ENCODE results near the gene MT3. TPM values are rescaled to one million over a fixed set of nuclear protein-coding genes. Genes with fewer than 3 reads are reported as not detected.
A peak's percentile ranks its signal among the peaks of the same experiment; 100 is the strongest.

MT3 gene
- total RNA-seq, 1 experiment from 2014 or later: not detected

GRCh38 chr16:56606476-56607108 lies 17.3 kb downstream of the MT3 start:
- DNase-seq (ENCODE audit: low read depth, low spot score): no peak
- Histone ChIP-seq H3K27ac (ENCODE audit: low read length) (peak overlapping the region; percentile 95), H3K36me3 (ENCODE audit: control insufficient read depth, insufficient read depth, low read length) (peaks cover 3% of the 10 kb centered on the region; the same call in 1 of the 2 replicates), H3K4me3 (ENCODE audit: low read depth in 2 of 2, low read length in 2 of 2) (peak overlapping the region in 1 of 2 experiments; percentile 26; a peak in 2 of 4 replicates), H3K4me1 (ENCODE audit: control insufficient read depth, insufficient read depth, low read length) (peaks cover 49% of the 10 kb centered on the region), H3K27me3 (ENCODE audit: control insufficient read depth, insufficient read depth, low read length) (no peaks in the 10 kb centered on the region), H3K9me3 (ENCODE audit: control insufficient read depth, insufficient read depth, low read depth, low read length) (no peaks in the 10 kb centered on the region)
- in situ Hi-C loops (cut with HindIII; ENCODE audit: low pct_unique_long_range_greater_than_20kb, low sequenced_read_pairs) (no loop called here), intact Hi-C loops (cut with micrococcal nuclease; ENCODE audit: unreplicated experiment) (loop anchor here (5.0 kb wide), 1 partner anchor 96 kb away; no protein-coding TSS in a partner anchor)
- ChIA-PET POLR2A (interaction anchor here (0.6 to 1.5 kb wide), 3 partner anchors 11 to 122 kb away, joined by 3 to 4 read pairs (median 3); partner anchors contain the start of gene MT1E), CTCF (no interaction called here)
- no TSS peak for BruUV-seq (replicated peaks)
- peak; percentile 3 for ATAC-seq
- TF ChIP-seq, protein P1, sequence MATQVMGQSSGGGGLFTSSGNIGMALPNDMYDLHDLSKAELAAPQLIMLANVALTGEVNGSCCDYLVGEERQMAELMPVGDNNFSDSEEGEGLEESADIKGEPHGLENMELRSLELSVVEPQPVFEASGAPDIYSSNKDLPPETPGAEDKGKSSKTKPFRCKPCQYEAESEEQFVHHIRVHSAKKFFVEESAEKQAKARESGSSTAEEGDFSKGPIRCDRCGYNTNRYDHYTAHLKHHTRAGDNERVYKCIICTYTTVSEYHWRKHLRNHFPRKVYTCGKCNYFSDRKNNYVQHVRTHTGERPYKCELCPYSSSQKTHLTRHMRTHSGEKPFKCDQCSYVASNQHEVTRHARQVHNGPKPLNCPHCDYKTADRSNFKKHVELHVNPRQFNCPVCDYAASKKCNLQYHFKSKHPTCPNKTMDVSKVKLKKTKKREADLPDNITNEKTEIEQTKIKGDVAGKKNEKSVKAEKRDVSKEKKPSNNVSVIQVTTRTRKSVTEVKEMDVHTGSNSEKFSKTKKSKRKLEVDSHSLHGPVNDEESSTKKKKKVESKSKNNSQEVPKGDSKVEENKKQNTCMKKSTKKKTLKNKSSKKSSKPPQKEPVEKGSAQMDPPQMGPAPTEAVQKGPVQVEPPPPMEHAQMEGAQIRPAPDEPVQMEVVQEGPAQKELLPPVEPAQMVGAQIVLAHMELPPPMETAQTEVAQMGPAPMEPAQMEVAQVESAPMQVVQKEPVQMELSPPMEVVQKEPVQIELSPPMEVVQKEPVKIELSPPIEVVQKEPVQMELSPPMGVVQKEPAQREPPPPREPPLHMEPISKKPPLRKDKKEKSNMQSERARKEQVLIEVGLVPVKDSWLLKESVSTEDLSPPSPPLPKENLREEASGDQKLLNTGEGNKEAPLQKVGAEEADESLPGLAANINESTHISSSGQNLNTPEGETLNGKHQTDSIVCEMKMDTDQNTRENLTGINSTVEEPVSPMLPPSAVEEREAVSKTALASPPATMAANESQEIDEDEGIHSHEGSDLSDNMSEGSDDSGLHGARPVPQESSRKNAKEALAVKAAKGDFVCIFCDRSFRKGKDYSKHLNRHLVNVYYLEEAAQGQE (IDR thresholded peaks at IDR 0.05; ENCODE audit: insufficient read depth in 1 of 2, low read depth in 2 of 2, low read length in 1 of 2): no peak
- peak; percentile 70; the same call in 1 of the 2 replicates for TF ChIP-seq TCF7L2 (IDR thresholded peaks at IDR 0.05; ENCODE audit: low read depth, low read length)

GRCh38 chr16:56607109-56607618 lies 17.8 kb downstream of the MT3 start:
- Histone ChIP-seq H3K4me3 (ENCODE audit: low read depth in 2 of 2, low read length in 2 of 2) (peak overlapping the region in 1 of 2 experiments; percentile 26; a peak in 2 of 4 replicates), H3K9me3 (ENCODE audit: control insufficient read depth, insufficient read depth, low read depth, low read length) (no peaks in the 10 kb centered on the region), H3K4me1 (ENCODE audit: control insufficient read depth, insufficient read depth, low read length) (peaks cover 54% of the 10 kb centered on the region), H3K36me3 (ENCODE audit: control insufficient read depth, insufficient read depth, low read length) (peaks cover 3% of the 10 kb centered on the region; the same call in 1 of the 2 replicates), H3K27ac (ENCODE audit: low read length) (peak overlapping the region; percentile 95), H3K27me3 (ENCODE audit: control insufficient read depth, insufficient read depth, low read length) (no peaks in the 10 kb centered on the region)
- BruUV-seq (replicated peaks): no TSS peak
- no peak for DNase-seq (ENCODE audit: low read depth, low spot score)
- POLR2A ChIA-PET: interaction anchor here (0.6 to 0.7 kb wide), 2 partner anchors 18 to 121 kb away, joined by 3 to 4 read pairs; partner anchors contain the start of gene MT1E
- TF ChIP-seq, protein P1 (IDR thresholded peaks at IDR 0.05; ENCODE audit: insufficient read depth in 1 of 2, low read depth in 2 of 2, low read length in 1 of 2): no peak
- no peak for TF ChIP-seq TCF7L2 (IDR thresholded peaks at IDR 0.05; ENCODE audit: low read depth, low read length)
- no peak; the same call in none of the 2 replicates for TF ChIP-seq POLR2AphosphoS5 (IDR thresholded peaks at IDR 0.05; ENCODE audit: low read depth, low read length)
- no peak for TF ChIP-seq SIN3A (IDR thresholded peaks at IDR 0.05; ENCODE audit: borderline replicate concordance, insufficient read depth, low read depth, low read length)
- TF ChIP-seq, protein P2, sequence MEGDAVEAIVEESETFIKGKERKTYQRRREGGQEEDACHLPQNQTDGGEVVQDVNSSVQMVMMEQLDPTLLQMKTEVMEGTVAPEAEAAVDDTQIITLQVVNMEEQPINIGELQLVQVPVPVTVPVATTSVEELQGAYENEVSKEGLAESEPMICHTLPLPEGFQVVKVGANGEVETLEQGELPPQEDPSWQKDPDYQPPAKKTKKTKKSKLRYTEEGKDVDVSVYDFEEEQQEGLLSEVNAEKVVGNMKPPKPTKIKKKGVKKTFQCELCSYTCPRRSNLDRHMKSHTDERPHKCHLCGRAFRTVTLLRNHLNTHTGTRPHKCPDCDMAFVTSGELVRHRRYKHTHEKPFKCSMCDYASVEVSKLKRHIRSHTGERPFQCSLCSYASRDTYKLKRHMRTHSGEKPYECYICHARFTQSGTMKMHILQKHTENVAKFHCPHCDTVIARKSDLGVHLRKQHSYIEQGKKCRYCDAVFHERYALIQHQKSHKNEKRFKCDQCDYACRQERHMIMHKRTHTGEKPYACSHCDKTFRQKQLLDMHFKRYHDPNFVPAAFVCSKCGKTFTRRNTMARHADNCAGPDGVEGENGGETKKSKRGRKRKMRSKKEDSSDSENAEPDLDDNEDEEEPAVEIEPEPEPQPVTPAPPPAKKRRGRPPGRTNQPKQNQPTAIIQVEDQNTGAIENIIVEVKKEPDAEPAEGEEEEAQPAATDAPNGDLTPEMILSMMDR (IDR thresholded peaks at IDR 0.05): no peak
- in situ Hi-C loops (cut with HindIII; ENCODE audit: low pct_unique_long_range_greater_than_20kb, low sequenced_read_pairs) (no loop called here), intact Hi-C loops (cut with micrococcal nuclease; ENCODE audit: unreplicated experiment) (loop anchor here (5.0 kb wide), 1 partner anchor 95 kb away; no protein-coding TSS in a partner anchor)
- CTCF ChIA-PET: no interaction called here
- peak; percentile 33 for ATAC-seq

All from Panc1 (cell line).